GM21619 (cell line): ENCODE measurements around the gene DUOXA2.

Experiments used
- ATAC-seq: cut with Tn5 transposase; IDR thresholded peaks from one replicate; pipeline ENCODE4 v1.9.1; 2021; ENCODE audit not compliant: unreplicated experiment

DUOXA2 gene

DNA sequence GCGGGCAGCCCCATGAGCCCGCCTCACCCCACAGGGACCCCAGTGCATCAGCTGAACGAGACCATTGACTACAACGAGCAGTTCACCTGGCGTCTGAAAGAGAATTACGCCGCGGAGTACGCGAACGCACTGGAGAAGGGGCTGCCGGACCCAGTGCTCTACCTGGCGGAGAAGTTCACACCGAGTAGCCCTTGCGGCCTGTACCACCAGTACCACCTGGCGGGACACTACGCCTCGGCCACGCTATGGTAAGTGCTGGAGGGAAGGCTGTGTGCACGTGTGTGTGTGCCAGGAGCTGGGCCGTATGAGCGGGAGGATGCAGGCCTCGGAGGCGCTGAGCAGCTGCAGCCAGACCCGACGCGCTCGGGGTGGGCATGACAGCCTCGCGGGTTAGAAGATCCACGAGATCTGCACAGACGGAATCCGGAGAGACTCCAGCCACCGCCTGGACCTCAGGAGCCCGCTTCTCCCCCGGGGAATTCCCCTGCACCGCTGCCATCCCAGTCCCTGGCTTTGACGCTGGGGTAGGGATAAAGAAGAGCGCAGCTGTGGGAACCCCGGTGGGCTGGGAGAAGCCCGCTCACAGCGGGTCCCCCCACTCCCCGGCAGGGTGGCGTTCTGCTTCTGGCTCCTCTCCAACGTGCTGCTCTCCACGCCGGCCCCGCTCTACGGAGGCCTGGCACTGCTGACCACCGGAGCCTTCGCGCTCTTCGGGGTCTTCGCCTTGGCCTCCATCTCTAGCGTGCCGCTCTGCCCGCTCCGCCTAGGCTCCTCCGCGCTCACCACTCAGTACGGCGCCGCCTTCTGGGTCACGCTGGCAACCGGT is 2.6 kb downstream of the DUOXA2 start:
- ATAC-seq: no peak

DNA sequence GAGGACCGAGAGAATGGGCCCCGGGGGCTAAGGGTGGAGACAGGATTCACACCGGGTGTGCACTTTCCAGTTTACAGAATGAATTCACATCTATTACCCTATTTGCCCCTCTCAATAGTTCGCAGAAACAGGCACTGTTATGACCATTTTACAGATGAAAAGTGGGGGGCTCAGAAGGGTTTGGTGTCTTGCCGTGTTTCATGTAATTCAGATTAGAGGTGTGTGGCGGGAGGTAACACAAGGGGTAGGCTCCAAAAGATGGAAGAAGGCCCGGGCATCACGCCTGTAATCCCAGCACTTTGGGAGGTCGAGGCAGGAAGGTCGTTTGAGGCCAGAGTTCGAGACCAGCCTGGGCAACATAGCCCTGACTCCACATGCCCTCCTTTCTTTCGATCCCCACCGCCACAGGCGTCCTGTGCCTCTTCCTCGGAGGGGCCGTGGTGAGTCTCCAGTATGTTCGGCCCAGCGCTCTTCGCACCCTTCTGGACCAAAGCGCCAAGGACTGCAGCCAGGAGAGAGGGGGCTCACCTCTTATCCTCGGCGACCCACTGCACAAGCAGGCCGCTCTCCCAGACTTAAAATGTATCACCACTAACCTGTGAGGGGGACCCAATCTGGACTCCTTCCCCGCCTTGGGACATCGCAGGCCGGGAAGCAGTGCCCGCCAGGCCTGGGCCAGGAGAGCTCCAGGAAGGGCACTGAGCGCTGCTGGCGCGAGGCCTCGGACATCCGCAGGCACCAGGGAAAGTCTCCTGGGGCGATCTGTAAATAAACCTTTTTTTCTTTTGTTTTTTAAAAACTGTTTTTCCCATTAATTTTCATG is 3.4 kb downstream of the DUOXA2 start:
- no peak for ATAC-seq

DNA sequence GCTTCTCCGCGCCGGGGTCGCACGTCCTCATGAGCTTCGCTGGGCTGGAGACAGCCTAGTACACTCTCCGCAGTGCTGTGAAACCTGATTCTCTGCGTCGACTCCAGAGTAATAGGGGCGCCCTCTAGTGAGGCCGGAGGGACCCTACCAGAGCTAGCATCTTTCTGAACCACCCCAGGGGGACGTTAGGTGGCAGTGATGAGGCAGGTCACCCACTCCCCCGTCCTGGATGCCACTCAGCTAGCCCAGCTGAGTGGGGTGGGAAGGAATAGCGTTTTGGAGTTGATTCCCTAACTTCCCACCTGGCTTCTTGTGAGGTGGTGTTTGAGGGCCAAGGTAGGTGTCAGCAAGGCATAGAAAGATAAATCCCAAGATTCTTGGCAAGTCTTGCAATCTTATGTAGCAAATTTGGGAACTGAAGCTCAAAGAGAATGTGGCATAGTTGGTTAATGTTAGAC is 4.0 kb downstream of the DUOXA2 start:
- peak; percentile 86 for ATAC-seq

DNA sequence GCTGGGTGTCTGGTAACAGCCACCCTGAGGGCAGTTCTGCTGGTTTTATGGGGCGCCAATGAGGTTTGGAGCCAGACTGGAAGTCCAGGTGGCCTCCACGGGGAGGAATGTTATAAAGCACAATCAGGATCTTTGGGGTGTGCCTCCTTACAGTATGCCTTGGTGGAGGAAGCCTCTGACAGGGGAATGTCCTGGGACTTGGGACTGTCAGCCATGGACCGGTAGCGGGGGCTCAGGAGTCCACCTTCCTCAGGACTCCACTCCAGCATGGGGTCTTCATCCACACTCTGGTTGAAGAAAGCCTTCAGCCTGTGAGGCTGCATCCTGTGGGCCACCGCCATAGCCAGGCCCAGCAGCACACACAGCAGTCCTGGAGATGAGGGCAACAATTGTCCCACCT is 4.9 kb downstream of the DUOXA2 start:
- no peak for ATAC-seq

DNA sequence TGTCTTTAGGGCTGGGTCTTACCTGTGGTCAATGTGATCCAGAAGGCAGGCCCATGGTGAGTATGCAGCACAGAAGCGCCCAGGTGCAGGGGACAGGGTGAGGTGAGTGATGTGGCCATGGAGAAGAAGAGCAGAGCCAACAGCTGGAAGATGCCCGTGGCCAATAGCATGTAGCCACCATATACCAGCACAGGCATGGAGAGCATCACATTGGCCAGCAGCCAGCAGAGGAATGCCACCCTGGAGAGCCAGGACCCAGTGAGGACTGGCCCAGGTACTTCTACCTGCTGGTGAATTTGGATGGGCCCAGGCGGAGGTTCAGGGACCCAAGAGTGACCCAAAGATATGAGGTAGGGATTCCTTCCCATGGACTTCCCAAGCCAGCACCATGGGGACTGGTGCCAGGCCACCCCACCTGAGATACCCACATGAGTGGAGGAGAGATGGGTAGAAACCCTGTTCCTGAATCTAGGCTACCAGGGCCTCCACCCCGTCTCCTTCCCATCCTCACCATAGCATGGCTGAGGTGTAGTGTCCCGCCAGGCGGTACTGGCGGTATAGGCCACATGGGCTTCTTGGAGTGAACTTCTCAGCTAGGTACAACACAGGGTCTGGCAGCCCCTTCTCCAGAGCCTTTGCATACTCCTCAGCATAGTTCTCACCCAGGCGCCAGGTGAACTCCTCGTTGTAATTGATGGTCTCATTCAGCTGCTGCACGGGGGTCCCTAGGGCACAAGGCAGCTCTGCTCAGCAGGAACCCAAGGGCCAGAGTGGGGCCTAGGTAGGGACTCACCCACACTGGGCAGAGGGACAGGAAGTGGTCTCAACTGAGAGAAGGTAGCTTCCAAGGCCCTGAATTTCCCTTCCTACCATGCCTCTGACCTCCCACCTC is 6.2 kb downstream of the DUOXA2 start:
- no peak for ATAC-seq

DNA sequence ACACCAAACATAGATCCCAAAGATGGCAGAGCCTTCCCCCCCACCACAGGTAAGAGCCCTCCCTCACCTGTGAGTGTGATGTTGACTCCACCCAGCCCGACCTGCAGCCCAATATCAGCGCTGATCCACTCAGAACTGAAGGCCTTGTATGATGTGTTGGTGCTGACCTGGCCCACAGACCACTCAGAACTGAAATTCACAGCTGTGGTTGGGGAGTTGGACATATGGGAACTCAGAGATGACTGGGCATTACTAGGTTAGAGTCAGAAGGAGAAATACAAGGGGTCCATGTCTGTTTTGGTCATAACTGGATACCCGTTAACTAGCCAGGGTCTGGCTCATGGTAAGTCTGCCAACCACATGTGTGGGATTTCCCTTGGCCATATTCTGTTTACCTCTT is 6.9 kb downstream of the DUOXA2 start:
- no peak for ATAC-seq

DNA sequence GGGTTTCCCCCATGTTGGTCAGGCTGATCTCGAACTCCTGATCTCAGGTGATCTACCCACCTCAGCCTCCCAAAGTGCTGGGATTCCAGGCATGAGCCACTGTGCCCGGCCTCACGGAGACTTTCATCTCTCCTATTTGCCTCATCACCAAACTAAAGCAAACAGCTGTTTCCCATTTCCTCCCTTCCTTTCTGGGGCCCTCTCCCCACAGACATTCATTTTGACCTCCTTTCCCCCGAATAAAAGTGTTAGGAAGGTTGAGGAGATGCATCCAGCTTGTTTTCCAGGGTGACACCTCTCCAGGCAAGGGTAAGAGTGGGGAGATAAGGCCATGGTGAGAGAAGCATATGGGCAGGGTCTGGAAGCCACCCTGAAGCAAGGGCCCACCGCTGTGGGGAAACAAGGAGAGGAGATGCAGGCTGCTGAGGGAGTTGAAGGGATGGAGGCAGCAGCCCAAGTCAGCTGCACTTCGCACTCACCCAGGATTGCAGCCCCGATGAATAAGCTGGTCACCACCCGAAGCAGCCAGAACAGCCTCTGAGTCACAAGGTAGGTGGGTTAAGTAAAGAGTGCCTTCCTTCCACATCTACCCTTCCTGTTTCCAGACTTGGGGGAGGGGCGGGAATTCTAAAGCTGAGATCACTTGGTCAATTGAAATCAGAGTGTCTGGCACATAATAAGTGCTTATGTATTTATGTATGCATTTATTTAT is 7.7 kb downstream of the DUOXA2 start:
- ATAC-seq: no peak

DNA sequence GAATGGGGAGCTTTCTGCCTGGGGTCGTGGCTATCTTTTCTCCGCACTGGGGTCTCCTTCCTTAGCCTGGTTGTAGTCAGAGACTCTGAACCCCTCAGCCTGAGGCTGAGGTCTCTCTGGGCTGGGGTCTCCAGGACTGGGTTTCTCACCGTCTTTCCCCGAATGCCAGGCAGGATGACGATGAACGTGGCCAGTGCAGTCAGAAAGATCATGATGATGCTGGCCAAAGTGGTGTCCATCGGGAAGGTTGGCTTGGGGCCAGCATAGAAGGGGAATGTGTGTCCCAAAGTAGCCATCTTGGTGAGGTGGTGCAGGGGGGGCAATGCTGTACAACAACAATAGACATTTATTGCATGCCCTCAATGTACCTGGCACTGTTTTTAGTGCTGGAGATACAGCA is 8.6 kb downstream of the DUOXA2 start:
- ATAC-seq: no peak

DNA sequence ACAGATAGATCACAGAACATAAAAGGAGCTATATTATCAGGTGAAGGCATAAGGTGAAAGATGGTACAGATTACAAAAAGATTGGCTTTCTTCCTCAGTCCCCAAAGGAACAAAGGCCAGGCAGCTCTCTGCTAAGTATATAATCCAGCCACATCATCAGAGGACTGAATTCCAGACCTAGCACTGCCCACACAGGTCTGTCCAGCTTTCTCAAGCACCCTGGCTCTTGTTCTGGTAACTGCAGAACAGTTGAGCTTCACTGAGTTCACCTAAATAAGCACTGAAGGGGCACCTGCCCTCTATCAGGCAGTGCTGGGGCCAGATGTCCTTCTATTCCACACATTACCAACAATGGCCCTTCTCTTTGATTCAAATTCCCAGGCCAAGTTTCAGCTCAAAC is 9.3 kb downstream of the DUOXA2 start:
- ATAC-seq: no peak

DNA sequence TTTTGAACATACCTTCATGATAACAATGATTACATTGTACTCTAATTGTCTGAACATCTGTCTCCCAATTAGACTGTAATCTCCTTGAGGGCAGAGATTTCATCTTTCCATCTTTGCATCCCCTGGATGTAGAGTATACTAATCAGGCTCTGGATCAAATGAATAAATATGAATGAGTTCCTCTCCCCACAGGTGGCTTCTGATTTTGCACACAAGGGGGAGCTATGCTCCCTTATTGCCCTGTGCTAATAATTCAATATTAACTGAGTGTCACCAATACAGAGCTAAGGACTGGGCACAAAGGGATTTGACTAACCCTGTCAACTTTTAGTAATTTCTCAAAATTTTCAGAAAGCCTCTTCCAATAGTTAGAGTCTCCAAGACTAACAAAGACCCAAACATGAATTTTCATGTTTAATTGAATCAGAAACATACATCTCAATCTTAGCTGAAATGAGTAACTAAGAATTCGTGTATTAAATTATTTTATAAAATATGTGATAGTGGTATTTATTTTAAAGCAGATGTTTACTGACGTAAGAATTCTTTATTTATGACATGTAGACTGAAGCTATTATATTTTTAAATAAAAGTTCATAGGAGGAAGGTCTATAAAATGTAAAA is 12.5 kb downstream of the DUOXA2 start:
- ATAC-seq: no peak

DNA sequence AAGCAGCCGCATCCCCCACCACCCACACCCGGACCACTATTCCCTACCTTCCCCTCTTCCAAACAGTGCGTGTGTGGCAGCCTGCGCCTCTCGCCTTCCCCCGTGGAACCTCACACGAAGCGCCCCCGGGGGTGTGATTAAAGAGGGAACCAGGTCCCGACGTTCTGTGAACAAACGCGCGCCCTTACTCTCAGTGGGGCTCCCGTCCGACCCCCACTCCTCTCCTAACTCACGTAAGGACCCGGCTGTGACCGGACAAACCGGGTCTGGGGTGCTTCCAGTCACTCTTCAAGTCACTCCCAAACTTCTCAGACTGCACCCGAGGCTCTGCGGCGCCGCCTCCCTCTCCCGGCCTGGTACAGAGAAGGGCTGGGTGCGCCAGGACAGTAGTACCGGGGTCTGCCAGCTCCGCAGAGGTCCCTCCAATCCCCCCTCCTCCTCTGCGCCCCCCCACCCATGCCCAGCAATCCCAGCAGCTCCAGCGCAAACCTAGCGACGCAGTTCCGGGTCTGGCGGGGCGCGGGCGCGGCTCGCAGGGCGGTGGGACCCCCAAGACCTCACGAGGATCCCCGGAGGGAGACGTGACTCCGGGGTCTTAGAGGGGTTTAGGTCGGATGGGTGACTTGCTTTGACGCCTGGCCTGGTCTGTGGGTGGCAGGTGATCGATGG is 15.0 kb downstream of the DUOXA2 start:
- ATAC-seq: no peak

DNA sequence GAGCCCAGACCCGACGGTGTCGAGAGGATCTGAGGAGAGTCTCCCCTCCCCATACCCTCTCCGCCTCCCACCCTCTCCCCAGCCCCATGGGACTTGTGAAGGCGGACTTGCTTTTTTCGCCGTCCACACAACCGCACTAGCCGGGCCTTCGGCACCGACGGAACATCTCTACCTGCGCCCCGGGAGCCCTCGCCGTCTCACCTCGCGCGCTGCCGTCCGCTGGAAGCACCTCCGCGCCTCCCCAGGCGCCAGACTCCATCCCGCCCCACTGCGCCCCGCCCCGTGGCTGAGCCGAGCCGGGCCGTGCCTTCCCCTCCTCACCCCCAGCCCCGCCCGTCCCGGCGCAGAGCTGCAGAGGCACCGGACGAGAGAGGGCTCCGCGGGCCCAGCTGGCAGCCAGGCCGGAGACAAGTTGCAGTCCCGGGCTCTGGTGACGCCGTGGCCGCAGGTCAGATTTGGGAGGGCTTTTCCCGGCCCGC is 15.6 kb downstream of the DUOXA2 start, which contains the start of the genes DUOX1 and DUOXA1:
Gene DUOX1 (plus strand): TSS at position 344 of the 479 bp plus-strand sequence. CDS start 1,973 bp downstream, outside the sequence.
Gene DUOXA1 (minus strand): TSS at position 229 of the 479 bp plus-strand sequence. CDS start 6,865 bp downstream, outside the sequence.
- no peak for ATAC-seq

DNA sequence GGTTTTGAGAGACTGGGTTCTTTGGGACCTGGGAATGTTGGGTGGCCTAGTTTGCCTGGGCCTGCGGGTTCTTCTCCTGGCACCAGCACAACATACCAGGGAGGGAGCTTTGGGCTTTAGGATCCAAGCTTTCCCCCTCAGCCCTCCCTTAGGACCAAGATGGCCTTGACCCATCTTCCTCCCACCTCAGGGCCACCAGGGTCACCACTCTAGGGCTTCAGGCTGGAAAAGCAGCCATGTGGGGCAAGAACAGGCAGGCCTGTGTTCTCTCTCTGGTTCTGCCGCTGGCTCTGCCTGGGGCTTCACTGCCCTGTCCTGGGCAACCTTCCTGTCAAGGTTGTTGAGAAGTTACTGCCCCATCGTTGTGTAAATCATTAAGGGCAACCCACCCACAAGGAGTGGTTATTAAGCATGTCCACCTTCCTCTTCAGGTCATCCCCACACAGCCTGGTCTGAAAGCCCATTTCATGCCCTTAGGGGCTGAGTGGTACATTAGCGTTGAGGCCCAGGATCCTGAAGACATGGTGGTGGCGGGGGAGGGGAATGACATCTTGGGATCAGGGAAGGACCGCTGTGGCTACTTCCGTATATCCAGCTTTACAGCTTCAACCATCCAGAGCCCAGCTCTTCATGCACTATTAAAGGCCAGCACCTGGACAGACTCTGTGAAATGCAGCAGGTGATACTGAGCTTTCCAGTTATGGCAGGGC is 16.3 kb downstream of the DUOXA2 start:
- no peak for ATAC-seq

DNA sequence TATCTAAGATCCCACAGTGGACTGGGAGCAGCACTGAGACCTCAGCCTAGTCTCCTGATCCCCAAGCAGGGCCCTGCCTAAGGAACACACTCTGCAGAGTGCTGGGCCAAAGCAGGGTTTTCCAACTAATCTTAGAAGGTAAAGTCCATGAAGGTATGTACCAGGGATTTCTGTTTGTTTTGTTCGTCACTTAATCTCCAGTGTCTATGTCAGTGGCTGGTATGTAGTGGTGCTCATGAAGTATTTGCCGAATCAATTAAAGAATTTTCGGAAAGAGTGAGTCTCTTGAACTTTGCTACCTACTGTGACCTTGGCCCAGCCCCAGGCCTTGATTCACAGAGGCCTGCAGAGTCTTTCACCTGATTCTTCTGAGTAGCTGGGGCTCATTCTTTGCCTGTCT is 17.4 kb downstream of the DUOXA2 start:
- no peak for ATAC-seq

DNA sequence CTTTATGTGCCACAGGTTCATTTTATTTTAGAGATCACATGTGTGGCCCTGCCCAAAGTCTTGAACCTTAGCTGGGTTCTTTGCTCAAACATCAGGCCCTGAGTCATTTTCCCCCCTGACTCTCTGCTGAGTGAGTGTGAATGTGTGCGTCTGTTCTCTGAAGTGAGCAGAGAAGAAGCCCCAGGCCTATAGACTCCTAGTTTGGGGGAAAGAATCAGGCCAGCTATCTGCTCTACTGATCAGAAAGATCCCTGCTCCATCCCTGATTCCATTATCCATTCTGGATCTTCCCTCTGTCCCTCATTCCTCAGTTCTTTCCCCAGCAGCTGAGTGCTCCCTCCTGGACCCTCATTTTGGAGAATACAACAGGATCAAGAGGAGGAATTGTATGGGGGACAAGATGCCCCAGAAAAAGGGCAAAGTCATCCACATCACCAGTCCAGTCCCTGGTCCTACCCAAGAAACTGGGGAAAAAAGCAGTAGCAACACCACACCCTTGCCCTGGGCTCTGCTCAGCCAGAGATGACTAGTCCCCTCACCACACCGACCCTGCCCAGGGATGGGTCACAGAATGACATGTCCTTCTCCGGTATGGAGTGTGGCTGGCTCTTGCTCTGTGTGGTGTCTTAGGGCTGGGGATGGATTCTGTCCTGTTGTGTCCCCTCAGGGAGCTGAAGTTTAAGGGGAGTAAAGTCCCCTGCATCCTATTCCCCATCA is 18.9 kb downstream of the DUOXA2 start:
- ATAC-seq: no peak

DNA sequence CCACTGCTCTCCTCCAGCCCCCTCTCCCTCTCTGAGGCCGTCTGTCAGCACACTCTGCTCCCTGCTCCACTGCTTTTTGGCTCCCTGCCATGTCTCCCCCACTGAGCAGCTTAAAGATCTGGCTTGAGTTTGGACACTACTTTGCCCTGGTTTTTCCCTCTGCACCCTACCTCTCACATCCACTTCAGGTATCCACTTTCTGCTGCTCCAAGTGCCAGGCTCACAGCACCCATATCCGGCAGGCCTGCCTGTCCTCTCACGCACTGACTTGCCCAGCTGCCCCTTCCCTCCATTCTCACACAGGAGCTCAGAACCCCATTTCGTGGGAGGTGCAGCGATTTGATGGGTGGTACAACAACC is 19.4 kb downstream of the DUOXA2 start:
- no peak for ATAC-seq

DNA sequence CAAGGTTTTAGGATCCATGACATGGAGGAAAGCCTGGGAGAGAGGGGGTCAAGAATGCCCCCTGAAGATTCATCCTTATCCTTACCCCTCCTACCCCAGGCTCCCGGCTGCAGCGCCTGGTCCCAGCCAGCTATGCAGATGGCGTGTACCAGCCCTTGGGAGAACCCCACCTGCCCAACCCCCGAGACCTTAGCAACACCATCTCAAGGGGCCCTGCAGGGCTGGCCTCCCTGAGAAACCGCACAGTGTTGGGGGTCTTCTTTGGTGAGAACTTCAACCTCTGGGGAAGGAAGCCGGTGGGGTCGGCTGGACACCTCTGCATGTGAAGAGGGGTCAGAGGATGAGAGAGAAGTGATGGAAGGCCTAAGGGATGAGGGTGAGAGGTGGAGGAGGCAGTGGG is 19.9 kb downstream of the DUOXA2 start:
- no peak for ATAC-seq
